ENCODE data around the gene OR4K14. TPM values are rescaled to one million over a fixed set of nuclear protein-coding genes. Genes with fewer than 3 reads are reported as not detected.

Gene OR4K14, protein sequence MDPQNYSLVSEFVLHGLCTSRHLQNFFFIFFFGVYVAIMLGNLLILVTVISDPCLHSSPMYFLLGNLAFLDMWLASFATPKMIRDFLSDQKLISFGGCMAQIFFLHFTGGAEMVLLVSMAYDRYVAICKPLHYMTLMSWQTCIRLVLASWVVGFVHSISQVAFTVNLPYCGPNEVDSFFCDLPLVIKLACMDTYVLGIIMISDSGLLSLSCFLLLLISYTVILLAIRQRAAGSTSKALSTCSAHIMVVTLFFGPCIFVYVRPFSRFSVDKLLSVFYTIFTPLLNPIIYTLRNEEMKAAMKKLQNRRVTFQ
- not detected for total RNA-seq

GRCh38 chr14:20019257-20019865, at the start of gene OR4K14:
Gene OR4K14 (minus strand): TSS chr14:20019307. CDS start chr14:20015193, 4,114 bp downstream.
- Histone ChIP-seq H3K27me3 (no peaks in the 10 kb centered on the region), H3K4me3 (no peak within 1 kb of the TSS), H3K4me1 (no peaks in the 10 kb centered on the region), H3K36me3 (no peaks in the 10 kb centered on the region), H3K9me3 (peaks cover 0 to 2% (median 0%) of the 10 kb centered on the region in 4 donors), H3K27ac (replicated peaks in 1 of 4) (no peak within 1 kb of the TSS)
- DNase-seq (ENCODE audit: extremely low spot score), result no peak
- TF ChIP-seq CTCF (IDR thresholded peaks at IDR 0.05) (no peak), POLR2A (IDR thresholded peaks at IDR 0.05; ENCODE audit: low read depth) (no peak), POLR2AphosphoS5 (IDR thresholded peaks at IDR 0.05) (no peak), EP300 (IDR thresholded peaks at IDR 0.05) (no peak)
- 42% methylated on average over 2 of the region's 2 CpGs for WGBS
- intact Hi-C loops (cut with DNase I), result no loop called here

- 59% methylated on average over 2 of the region's 2 CpGs for WGBS
- intact Hi-C loops (cut with DNase I), result no loop called here
- Histone ChIP-seq H3K27me3 (peaks cover 0 to 3% (median 0%) of the 10 kb centered on the region in 4 donors), H3K9me3 (peaks cover 0 to 12% (median under 1%) of the 10 kb centered on the region in 4 donors), H3K4me1 (no peaks in the 10 kb centered on the region), H3K4me3 (no peak within 1 kb of the TSS), H3K36me3 (no peaks in the 10 kb centered on the region), H3K27ac (replicated peaks in 1 of 4) (no peak within 1 kb of the TSS)
- TF ChIP-seq POLR2A (IDR thresholded peaks at IDR 0.05; ENCODE audit: low read depth) (no peak), CTCF (IDR thresholded peaks at IDR 0.05) (no peak), POLR2AphosphoS5 (IDR thresholded peaks at IDR 0.05) (no peak), EP300 (IDR thresholded peaks at IDR 0.05) (no peak)
- no peak for DNase-seq (ENCODE audit: extremely low spot score)
Observed at GRCh38 chr14:20059745-20060144, 40.6 kb upstream of the OR4K14 start, which contains the start of gene OR4L1. Gene OR4L1 (plus strand): TSS chr14:20060045. CDS start chr14:20060045, 0 bp downstream.

GRCh38 chr14:20048202-20048601, 29.1 kb upstream of the OR4K14 start:
- DNase-seq (ENCODE audit: extremely low spot score), result no peak
- Histone ChIP-seq H3K27me3 (peaks cover 0 to 9% (median 0%) of the 10 kb centered on the region in 4 donors), H3K9me3 (no peaks in the 10 kb centered on the region), H3K27ac (replicated peaks in 1 of 4) (no peak overlapping the region), H3K4me3 (no peak overlapping the region), H3K4me1 (no peaks in the 10 kb centered on the region), H3K36me3 (no peaks in the 10 kb centered on the region)
- intact Hi-C loops (cut with DNase I), result no loop called here
- WGBS, result 77% methylated on average over 1 of the region's 1 CpG
- no peak for TF ChIP-seq EP300 (IDR thresholded peaks at IDR 0.05)

- no peaks in the 10 kb centered on the region for H3K4me1 ChIP-seq
Observed at GRCh38 chr14:20044243-20044642, 25.1 kb upstream of the OR4K14 start.

More at GRCh38 chr14:20044243-20044642, 25.1 kb upstream of the OR4K14 start:
- intact Hi-C loops (cut with DNase I), result no loop called here
- Histone ChIP-seq H3K4me3 (no peak overlapping the region), H3K36me3 (no peaks in the 10 kb centered on the region), H3K27me3 (peaks cover 0 to 9% (median 0%) of the 10 kb centered on the region in 4 donors), H3K9me3 (no peaks in the 10 kb centered on the region), H3K27ac (replicated peaks in 1 of 4) (no peak overlapping the region)
- TF ChIP-seq POLR2A (IDR thresholded peaks at IDR 0.05; ENCODE audit: low read depth) (no peak), EP300 (IDR thresholded peaks at IDR 0.05) (no peak), CTCF (IDR thresholded peaks at IDR 0.05) (no peak), POLR2AphosphoS5 (IDR thresholded peaks at IDR 0.05) (no peak)
- whole genome bisulfite sequencing, result 65% methylated on average over 5 of the region's 5 CpGs
- DNase-seq (ENCODE audit: extremely low spot score), result no peak
